ENCODE measurements around the gene RAB9A.
"Not testable (repeated sequence)": the region's sequence is repeated elsewhere in the genome, so short reads cannot be mapped to it uniquely, and the experiment has no call there.

RAB9A gene, protein sequence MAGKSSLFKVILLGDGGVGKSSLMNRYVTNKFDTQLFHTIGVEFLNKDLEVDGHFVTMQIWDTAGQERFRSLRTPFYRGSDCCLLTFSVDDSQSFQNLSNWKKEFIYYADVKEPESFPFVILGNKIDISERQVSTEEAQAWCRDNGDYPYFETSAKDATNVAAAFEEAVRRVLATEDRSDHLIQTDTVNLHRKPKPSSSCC

DNA sequence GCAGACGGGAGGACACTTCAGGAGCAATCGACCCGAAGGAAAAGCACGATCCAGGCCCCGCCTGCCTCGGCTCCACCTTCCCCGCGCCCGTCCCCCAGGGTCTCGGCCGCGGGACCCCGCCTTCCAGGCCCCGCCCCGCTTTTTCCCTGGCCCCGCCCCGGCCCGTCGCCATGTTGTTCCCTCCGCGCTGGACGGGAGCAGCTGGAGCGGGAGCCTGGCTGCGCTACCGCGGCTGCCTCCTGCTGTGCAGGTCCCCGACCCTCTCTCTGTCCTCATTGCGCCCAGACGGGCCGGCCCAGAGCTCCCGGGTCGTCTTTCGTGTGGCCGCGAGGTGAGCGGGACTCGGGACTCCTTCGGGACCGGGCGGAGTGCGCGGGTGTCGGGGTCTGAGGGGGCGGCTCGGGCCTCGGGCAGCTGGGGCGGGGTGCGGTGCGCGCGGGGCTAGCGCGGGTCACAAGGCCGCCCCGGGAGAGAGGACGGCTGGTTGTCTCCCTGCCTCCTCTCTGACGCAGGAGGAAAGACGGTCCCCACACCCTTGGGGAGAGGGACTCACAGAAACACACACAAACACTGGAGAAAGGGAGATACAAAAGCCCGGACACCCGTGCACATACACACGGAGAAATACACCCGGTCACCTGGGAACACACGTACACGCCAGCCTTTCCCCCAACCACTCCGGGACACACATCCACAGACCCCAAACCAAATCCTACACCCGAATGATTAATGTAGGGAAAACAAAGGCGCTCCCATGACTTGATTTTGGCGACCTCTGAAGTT, at the start of gene RAB9A:
Gene RAB9A, plus strand, starts transcription at position 171 of the 783 bp plus-strand sequence. CDS start 19,619 bp downstream, outside the sequence.
- H3K9me3 ChIP-seq (ENCODE audit: control insufficient read depth, insufficient read depth, low read depth, low read length) = no peaks in the 10 kb centered on the region
- H3K4me1 ChIP-seq (ENCODE audit: control insufficient read depth, insufficient read depth, low read length) = peaks cover 31% of the 10 kb centered on the region
- H3K27me3 ChIP-seq (ENCODE audit: control insufficient read depth, insufficient read depth, low read length) = peaks cover 19% of the 10 kb centered on the region
- peak within 1 kb of the TSS; percentile 90 for H3K27ac ChIP-seq (ENCODE audit: low read depth, low read length)
- peak within 1 kb of the TSS; percentile 94 for H3K4me3 ChIP-seq (ENCODE audit: low read depth, low read length)
- H3K36me3 ChIP-seq (ENCODE audit: control insufficient read depth, insufficient read depth, low read length) = no peaks in the 10 kb centered on the region
- H3K9ac ChIP-seq (ENCODE audit: low read length) = peak within 1 kb of the TSS; percentile 87

DNA sequence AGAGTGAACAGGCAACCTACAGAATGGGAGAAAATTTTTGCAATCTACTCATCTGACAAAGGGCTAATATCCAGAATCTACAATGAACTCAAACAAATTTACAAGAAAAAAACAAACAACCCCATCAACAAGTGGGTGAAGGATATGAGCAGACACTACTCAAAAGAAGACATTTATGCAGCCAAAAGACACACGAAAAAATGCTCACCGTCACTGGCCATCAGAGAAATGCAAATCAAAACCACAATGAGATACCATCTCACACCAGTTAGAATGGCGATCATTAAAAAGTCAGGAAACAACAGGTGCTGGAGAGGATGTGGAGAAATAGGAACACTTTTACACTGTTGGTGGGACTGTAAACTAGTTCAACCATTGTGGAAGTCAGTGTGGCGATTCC, 47.2 kb upstream of the RAB9A start:
- H3K36me3 ChIP-seq (ENCODE audit: control insufficient read depth, insufficient read depth, low read length); H3K9ac ChIP-seq (ENCODE audit: low read length); H3K4me3 ChIP-seq (ENCODE audit: low read depth, low read length); H3K4me1 ChIP-seq (ENCODE audit: control insufficient read depth, insufficient read depth, low read length); H3K27ac ChIP-seq (ENCODE audit: low read depth, low read length); H3K27me3 ChIP-seq (ENCODE audit: control insufficient read depth, insufficient read depth, low read length): not testable (repeated sequence)
- peaks cover 18% of the 10 kb centered on the region for H3K9me3 ChIP-seq (ENCODE audit: control insufficient read depth, insufficient read depth, low read depth, low read length)

DNA sequence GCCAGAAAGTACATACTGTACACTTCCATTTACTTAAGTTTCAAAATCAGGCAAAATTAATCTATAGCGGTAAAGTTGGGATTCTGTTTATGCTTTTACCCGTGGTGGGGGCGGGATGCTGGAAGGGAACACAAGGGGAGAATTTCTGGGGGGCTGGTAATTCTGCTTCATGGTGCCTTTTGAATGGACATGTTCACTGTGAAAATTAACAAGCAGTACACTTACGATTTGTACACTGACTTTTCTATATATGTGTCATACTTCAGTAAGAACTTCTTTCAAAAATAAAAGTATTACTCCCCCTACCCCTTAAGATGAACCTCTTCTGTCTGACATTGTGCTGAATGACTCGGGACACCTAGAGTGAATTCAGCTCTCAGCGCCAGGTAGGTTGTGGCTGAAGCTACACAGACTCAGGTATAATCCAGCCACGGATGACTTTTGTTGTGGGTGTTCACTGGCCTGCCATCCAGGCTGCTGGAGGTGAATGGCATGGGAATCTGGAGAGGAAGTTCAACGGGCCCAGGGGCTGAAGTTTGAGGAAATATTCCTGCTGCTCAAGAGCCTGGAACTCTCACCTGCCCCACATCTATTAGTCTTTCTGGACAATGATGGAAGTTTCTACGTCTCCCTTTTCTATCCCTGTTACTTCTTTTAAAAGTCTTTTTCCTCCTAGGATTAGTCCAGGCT, 43.3 kb upstream of the RAB9A start:
- 0 out of 2 replicates have a peak overlapping the region, but pooled peaks have one; percentile 48 for H3K27ac ChIP-seq (ENCODE audit: low read depth, low read length)
- H3K9me3 ChIP-seq (ENCODE audit: control insufficient read depth, insufficient read depth, low read depth, low read length) = no peaks in the 10 kb centered on the region
- H3K36me3 ChIP-seq (ENCODE audit: control insufficient read depth, insufficient read depth, low read length) = no peaks in the 10 kb centered on the region
- peaks cover 5% of the 10 kb centered on the region for H3K4me1 ChIP-seq (ENCODE audit: control insufficient read depth, insufficient read depth, low read length)
- no peak overlapping the region for H3K9ac ChIP-seq (ENCODE audit: low read length)
- no peak overlapping the region for H3K4me3 ChIP-seq (ENCODE audit: low read depth, low read length)
- H3K27me3 ChIP-seq (ENCODE audit: control insufficient read depth, insufficient read depth, low read length) = no peaks in the 10 kb centered on the region; the same call in 1 of the 2 replicates

DNA sequence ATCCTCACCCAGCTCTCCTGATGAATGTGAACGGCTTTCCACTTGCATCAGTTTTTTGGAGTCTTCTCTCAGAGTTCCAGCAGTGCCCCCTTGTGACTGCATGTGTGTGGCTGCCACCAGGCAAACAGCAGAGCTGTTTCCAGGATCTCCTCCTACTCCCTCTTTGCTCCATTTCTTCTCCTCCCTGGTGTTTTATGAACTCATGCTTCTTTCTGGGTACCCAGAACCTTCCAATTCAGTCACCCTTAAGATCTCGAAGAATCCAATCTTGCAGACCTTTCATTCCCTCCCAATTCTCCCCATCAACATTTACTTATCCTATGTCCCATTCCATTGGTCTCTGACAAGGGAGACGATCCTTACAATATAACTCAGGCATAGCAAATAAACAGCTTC, 42.8 kb upstream of the RAB9A start:
- H3K36me3 ChIP-seq (ENCODE audit: control insufficient read depth, insufficient read depth, low read length) = no peaks in the 10 kb centered on the region
- no peak overlapping the region for H3K9ac ChIP-seq (ENCODE audit: low read length)
- 0 out of 2 replicates have a peak overlapping the region, but pooled peaks have one; percentile 48 for H3K27ac ChIP-seq (ENCODE audit: low read depth, low read length)
- no peaks in the 10 kb centered on the region for H3K9me3 ChIP-seq (ENCODE audit: control insufficient read depth, insufficient read depth, low read depth, low read length)
- H3K4me1 ChIP-seq (ENCODE audit: control insufficient read depth, insufficient read depth, low read length) = peaks cover 5% of the 10 kb centered on the region
- H3K27me3 ChIP-seq (ENCODE audit: control insufficient read depth, insufficient read depth, low read length) = no peaks in the 10 kb centered on the region; the same call in 1 of the 2 replicates
- no peak overlapping the region for H3K4me3 ChIP-seq (ENCODE audit: low read depth, low read length)

DNA sequence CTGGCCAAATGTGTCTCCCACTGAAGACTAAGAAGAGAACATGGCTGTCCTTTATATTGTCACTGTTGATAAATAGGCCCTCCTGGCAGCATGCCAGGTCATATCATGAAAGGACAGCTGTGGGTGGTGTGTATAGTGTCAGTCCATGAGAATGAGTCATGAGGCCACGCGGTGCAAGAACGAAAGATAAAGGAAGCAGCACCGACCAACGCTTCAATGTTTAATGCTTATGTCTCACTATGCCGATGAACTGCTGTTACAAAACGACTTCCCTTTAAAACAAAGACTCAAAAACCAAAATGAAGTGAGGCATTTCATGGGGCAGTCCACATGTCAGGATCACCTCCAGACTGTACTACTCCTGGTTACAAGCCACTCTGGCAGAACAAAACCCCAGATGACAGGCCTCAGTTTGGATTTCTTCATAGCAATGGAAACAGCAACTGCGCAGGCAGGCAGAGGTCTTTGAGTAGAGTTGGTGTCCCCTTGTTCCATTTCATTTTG, 41.2 kb upstream of the RAB9A start:
- Histone ChIP-seq H3K27ac (ENCODE audit: low read depth, low read length) (no peak overlapping the region), H3K9me3 (ENCODE audit: control insufficient read depth, insufficient read depth, low read depth, low read length) (no peaks in the 10 kb centered on the region), H3K9ac (ENCODE audit: low read length) (no peak overlapping the region), H3K4me3 (ENCODE audit: low read depth, low read length) (no peak overlapping the region), H3K27me3 (ENCODE audit: control insufficient read depth, insufficient read depth, low read length) (no peaks in the 10 kb centered on the region; the same call in 1 of the 2 replicates), H3K4me1 (ENCODE audit: control insufficient read depth, insufficient read depth, low read length) (peaks cover 8% of the 10 kb centered on the region), H3K36me3 (ENCODE audit: control insufficient read depth, insufficient read depth, low read length) (no peaks in the 10 kb centered on the region)

DNA sequence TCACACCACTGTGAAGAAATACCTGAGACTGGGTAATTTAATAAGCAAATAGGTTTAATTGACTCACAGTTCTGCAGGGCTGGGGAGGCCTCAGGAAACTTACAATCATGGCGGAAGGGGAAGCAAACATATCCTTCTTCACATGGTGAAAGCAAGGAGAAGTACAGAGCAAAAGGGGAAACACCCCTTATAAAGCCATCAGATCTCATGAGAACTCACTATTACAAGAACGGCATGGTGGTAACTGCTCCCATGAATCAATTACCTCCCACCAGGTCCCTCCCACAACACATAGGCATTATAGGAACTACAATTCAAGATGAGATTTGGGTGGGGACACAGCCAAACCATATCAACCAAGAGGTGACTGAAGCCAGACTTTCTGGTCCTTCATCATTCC, 40.6 kb upstream of the RAB9A start:
- not testable (repeated sequence) for H3K4me1 ChIP-seq (ENCODE audit: control insufficient read depth, insufficient read depth, low read length); H3K4me3 ChIP-seq (ENCODE audit: low read depth, low read length)

DNA sequence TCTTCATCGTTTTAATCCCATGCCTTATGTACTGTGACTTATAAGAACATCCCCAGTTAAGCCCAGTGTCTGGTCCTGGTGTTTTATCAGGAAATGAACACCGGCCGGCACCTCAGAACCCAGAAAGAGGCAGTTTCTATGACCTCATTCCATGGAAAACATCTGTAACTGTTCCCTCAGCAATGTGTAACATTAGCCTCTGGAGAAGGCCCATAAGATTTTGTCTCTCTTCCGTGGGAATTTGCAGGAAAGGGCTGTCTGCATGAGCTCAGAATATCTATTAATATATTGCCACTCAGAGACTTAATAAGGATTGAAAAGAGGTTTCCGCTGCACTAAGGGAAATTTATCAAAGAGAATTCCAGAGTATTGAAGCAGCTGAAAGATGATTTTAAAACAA, 39.1 kb upstream of the RAB9A start:
- H3K27ac ChIP-seq (ENCODE audit: low read depth, low read length) = no peak overlapping the region
- peaks cover 11% of the 10 kb centered on the region for H3K4me1 ChIP-seq (ENCODE audit: control insufficient read depth, insufficient read depth, low read length)
- H3K27me3 ChIP-seq (ENCODE audit: control insufficient read depth, insufficient read depth, low read length) = no peaks in the 10 kb centered on the region; the same call in 1 of the 2 replicates
- no peaks in the 10 kb centered on the region for H3K36me3 ChIP-seq (ENCODE audit: control insufficient read depth, insufficient read depth, low read length)
- H3K9me3 ChIP-seq (ENCODE audit: control insufficient read depth, insufficient read depth, low read depth, low read length) = no peaks in the 10 kb centered on the region
- no peak overlapping the region for H3K4me3 ChIP-seq (ENCODE audit: low read depth, low read length)
- no peak overlapping the region for H3K9ac ChIP-seq (ENCODE audit: low read length)

More for the DNA sequence above, 40.6 kb upstream of the RAB9A start:
- not testable (repeated sequence) for H3K9me3 ChIP-seq (ENCODE audit: control insufficient read depth, insufficient read depth, low read depth, low read length); H3K9ac ChIP-seq (ENCODE audit: low read length); H3K27me3 ChIP-seq (ENCODE audit: control insufficient read depth, insufficient read depth, low read length); H3K36me3 ChIP-seq (ENCODE audit: control insufficient read depth, insufficient read depth, low read length); H3K27ac ChIP-seq (ENCODE audit: low read depth, low read length)

DNA sequence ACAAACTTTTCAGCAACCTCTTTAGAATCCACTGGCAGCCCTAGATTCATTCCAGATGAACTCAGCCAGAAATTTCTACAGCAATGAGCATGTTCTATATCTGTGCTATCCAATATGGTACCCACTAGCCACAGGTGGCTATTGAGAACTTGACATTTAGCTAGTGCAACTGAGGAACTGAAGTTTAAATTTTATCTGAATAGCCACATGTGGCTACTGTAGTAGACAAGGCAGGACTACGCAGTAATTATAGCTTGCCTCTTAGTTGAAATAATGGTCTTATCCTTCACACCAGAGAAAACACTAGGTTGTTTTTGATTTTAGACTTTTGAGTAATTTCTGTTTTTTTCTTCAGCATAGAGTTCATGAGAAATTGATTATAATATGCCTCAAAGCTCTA, 38.6 kb upstream of the RAB9A start:
- Histone ChIP-seq H3K9me3 (ENCODE audit: control insufficient read depth, insufficient read depth, low read depth, low read length) (no peaks in the 10 kb centered on the region), H3K36me3 (ENCODE audit: control insufficient read depth, insufficient read depth, low read length) (no peaks in the 10 kb centered on the region), H3K9ac (ENCODE audit: low read length) (no peak overlapping the region), H3K4me1 (ENCODE audit: control insufficient read depth, insufficient read depth, low read length) (peaks cover 11% of the 10 kb centered on the region), H3K4me3 (ENCODE audit: low read depth, low read length) (no peak overlapping the region), H3K27ac (ENCODE audit: low read depth, low read length) (no peak overlapping the region), H3K27me3 (ENCODE audit: control insufficient read depth, insufficient read depth, low read length) (no peaks in the 10 kb centered on the region; the same call in 1 of the 2 replicates)

DNA sequence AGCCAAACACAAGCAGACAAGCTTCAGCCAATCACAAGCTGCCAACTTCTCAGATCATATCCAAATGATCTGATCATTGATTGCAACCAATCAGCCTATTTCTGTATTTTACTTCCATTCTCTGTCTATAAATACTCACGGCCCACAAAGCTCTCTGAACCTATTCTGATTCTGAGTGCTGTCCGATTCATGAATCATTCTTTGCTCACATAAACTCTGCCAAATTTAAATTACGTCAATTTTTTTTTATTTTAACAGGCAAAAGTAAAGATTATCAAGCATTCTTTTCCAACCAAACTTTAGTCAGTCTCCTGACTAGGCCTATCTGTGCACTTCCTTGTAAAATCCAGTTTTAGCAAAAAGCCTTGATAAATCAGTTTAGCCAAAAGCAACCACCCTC, 37.8 kb upstream of the RAB9A start:
- no peaks in the 10 kb centered on the region for H3K36me3 ChIP-seq (ENCODE audit: control insufficient read depth, insufficient read depth, low read length)
- H3K27me3 ChIP-seq (ENCODE audit: control insufficient read depth, insufficient read depth, low read length) = no peaks in the 10 kb centered on the region; the same call in 1 of the 2 replicates
- H3K9ac ChIP-seq (ENCODE audit: low read length) = no peak overlapping the region
- H3K27ac ChIP-seq (ENCODE audit: low read depth, low read length) = no peak overlapping the region
- no peaks in the 10 kb centered on the region for H3K9me3 ChIP-seq (ENCODE audit: control insufficient read depth, insufficient read depth, low read depth, low read length)
- H3K4me1 ChIP-seq (ENCODE audit: control insufficient read depth, insufficient read depth, low read length) = 0 out of 2 replicates have a peak, but pooled peaks cover 6% of the 10 kb centered on the region
- H3K4me3 ChIP-seq (ENCODE audit: low read depth, low read length) = no peak overlapping the region

DNA sequence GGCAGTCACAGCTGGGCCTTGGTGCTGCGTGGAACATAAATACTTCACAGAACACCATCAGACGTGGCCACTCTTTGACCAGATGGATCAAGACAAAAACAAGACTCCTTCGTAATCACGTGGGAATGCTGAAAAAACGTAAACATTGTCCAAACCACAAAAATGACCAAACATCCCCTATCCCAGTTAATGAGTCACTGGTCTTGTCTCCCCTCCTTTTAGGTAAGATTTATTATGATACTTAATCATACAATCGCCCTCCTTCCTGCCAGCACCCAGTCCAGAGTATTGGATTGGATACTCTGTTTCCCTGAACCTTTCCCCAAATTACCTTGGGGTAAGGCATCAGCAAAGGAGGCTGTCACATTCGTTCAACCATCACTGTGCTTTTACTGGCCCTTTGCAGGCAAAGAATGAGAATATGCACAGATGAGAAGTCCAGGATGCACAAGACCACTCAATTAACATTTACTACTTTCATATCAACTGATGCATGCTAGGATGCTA, 36.6 kb upstream of the RAB9A start:
- Histone ChIP-seq H3K9me3 (ENCODE audit: control insufficient read depth, insufficient read depth, low read depth, low read length) (no peaks in the 10 kb centered on the region), H3K9ac (ENCODE audit: low read length) (peak overlapping the region; percentile 58), H3K4me3 (ENCODE audit: low read depth, low read length) (peak overlapping the region; percentile 74), H3K4me1 (ENCODE audit: control insufficient read depth, insufficient read depth, low read length) (0 out of 2 replicates have a peak, but pooled peaks cover 6% of the 10 kb centered on the region), H3K36me3 (ENCODE audit: control insufficient read depth, insufficient read depth, low read length) (no peaks in the 10 kb centered on the region), H3K27ac (ENCODE audit: low read depth, low read length) (no peak overlapping the region), H3K27me3 (ENCODE audit: control insufficient read depth, insufficient read depth, low read length) (no peaks in the 10 kb centered on the region; the same call in 1 of the 2 replicates)

Data from HUES6 (cell line).